ENCODE measurements around the gene GLCE.

Gene GLCE

DNA sequence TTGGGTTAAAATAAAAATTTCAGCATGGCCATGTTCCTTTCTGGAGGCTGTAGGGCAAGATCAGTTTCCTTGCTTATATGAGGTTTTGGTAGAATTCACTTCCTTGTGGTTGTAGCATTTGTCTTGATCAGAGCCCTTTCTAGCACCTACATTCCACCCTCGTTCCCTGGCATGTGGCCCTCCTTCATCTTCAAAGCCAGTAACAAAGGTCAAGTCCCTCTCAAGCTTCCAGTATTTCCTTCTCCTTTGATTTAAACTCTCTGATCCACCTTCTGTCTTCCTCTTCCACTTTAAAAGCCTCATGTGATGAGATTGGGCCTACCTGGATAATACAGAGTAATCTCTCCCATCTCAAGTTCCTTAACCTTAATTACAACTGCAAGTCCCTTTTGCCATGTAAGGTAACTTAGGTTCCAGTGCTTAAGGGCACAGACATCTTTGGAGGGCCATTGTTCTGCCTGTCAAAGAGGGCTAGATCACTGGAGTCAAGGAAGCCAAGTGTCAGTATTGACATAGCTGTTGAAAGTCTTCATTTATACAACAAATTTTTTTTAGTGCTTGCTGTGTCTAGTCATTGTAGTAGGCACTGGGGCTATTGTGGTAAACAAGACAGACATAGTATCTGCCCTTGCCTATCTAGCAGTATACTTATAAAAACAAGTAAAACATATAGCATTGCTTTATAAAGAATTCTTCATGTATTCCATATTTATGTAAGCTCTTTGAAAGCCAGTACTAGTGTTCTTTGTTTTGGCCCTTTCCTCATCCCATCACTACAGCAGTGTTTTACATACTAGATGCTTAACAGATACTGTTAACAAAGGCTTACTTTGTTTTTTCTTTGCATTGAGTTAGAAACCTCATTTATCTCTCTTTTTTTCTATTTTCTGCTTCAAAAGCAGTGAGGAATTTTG is 40.7 kb downstream of the GLCE start:
- DNase-seq (ENCODE audit: low read depth in 2 of 2, low spot score in 1 of 2), result no peak

DNA sequence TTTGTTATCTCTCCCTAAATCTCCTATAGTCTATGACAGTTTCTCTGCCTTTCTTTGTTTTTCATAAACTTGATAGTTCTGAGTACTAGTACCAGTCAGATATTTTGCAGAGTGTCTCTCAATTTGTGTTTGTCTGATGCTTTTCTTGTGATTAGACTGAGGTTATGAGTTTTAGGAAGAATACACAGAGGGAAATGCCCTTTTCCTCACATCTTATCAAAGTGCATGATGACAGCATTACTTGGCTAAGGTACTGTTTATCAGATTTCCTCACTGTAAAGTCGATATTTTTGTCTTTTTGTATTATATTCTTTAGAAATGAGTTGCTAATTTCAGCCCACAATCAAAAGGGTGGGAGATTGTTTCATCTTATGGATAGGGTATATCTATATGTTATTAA is 45.6 kb downstream of the GLCE start:
- no peak for DNase-seq (ENCODE audit: low read depth in 2 of 2, low spot score in 1 of 2)

- DNase-seq (ENCODE audit: low read depth in 2 of 2, low spot score in 1 of 2), result no peak
These were observed 49.2 kb downstream of the GLCE start for GRCh38 chr15:69209661-69210060.

DNA sequence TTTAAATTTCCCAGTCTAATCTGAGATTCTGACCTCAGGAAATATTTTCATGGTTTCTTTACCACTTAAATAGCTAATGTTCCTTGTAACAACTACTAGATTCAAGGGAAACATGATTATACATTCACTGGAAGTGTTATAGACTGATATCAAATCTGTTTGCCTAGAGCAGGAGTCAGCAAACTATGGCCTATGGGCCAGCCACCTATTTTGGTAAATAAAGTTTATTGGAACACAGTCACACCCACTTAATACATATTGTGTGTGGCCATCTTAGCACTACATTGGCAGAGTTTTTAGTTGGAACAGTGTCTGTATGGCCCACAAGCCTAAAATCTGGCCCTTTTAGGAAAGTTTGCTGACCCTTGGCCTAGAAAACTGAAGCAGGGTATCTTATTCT is 50.1 kb downstream of the GLCE start:
- no peak for DNase-seq (ENCODE audit: low read depth in 2 of 2, low spot score in 1 of 2)

GRCh38 chr15:69213786-69214185 is 53.4 kb downstream of the GLCE start:
- no peak for DNase-seq (ENCODE audit: low read depth in 2 of 2, low spot score in 1 of 2)

DNA sequence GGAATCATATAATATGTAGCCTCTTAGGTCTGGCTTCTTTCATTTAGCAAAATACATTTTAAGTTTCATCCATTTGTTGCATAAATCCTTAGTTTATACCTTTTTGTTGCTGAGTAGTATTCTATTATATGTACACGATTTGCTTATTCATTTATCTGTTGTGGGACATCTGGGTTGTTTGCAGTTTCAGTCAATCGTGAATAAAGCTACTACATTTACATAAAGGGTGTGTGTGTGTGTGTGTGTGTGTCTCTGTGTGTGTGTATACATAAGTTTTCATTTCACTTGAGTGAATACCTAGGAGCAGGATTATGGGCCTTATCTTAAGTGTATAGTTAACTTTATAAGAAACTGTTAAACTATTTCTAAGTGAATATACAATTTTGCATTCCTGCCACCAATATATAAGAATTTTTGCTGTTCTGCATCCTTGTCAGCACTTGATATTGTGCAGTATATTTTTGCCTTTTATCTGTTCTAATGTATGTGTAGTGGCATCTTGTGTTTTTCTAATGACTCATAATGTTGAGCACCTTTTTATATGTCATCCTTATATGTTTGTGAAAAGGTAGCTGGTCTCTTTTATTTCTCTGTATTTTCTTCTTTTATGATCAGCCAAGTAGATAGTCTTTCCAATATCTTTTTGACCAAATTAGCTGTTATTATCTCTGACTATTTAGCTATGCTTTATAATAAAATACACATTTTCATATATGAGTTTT is 55.0 kb downstream of the GLCE start:
- DNase-seq (ENCODE audit: low read depth in 2 of 2, low spot score in 1 of 2), result no peak

DNA sequence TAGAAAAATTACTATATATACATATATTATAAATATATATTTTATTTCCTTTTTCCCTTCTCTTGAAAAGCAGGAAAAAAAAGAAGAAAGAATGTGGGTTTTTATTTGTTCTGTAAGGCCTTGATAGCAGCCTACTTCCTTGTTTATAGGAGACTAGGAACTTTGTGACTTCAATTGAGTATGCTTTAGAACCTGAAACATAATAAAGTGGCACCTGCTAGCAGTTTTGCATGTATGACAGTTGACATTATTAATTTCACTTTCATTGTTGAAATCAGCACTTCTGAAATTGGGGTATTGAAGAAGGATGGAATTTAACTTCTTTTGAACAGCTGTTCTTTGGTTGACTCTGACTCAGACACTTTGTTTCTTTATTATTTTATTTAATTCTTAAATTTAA is 56.9 kb downstream of the GLCE start:
- DNase-seq (ENCODE audit: low read depth in 2 of 2, low spot score in 1 of 2), result no peak

DNA sequence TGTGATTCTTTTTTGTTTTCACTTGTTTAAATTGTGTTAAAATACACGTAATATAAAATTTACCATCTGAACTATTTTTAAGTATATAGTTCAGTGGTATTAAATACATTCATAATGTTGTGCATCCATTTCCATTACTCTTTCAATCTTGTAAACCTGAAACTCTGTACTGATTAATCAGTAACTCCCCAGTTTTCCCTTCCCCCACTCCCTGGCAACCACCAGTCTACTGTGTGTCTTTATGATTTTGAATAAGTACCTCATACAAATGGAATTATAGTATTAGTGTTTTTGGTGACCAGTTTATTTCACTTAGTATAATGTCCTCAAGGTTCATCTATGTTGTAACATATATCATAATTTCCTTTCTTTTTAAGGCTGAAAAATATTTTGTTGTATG is 59.3 kb downstream of the GLCE start:
- no peak for DNase-seq (ENCODE audit: low read depth in 2 of 2, low spot score in 1 of 2)

DNA sequence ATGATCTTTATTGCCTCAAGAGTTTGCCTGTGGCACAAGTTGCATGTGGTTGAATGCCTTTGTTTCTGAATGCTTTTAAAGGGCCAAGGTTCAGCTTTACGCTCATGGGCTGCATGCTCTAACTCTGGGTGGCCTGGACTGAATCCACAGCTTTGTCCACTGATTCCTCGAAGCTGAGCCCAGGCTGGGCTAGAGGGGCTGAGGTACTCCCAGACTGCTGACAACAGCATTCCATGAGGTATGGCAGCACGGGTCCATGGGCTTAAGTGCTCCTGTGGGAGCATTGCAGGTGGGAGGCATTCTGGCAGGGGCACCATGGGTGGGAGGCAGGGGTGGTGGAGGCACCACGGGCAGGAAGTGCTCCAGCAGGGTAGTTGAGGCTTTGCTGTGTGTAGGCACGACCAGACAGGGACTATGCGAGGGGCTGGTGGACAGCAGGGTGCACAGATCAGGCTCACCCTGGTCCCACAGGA is 61.6 kb downstream of the GLCE start:
- no peak for DNase-seq (ENCODE audit: low read depth in 2 of 2, low spot score in 1 of 2)

GRCh38 chr15:69223083-69223813 is 62.8 kb downstream of the GLCE start:
- no peak for DNase-seq (ENCODE audit: low read depth in 2 of 2, low spot score in 1 of 2)

DNA sequence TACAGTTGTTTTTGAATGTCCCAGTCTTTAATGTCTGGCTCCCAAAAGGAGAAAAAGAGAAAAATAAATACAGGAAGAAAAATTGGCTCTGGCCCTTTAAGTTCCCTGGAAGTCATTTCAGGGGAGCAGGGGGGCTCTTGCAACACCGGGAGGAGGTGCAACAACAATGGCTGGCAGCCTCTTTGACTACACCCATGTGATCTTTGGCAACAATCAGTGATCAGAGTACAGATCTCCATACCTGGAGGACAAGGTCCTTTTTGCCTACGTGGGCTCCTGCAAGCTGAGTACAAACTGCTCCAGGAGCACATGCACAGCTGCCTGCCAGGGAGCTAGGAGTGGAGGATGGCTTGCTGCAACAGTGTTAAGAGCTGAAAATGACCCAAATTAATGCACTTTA is 63.9 kb downstream of the GLCE start:
- no peak for DNase-seq (ENCODE audit: low read depth in 2 of 2, low spot score in 1 of 2)

DNA sequence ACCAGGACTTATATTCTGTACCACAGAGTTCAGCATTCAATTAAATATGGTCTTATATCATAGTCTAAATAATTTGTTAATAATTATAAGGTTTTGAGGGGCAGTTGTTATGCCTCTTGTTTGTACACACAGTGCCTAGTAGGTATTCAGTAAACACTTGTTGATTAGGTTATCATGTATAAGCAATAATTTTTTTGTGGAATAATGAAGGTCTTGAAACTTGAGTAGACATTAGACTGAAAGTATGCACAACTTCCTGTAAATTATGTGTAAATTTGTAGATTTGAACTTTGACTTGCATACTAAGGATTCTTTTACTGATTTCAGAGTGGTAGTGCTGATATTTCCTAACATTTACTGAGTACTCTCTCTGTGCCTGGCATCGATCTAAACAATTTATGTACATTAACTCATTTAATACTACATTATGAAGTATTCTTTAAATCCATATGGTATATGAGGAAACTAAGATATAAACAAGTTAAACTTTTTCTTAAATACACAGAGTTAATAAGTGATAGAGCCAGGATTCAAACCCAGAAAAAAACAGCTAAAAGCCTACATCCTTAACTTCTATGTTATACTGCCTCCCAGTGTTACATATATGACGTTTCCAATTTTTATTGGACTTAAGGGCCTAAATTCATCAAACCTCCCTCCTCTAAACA is 65.1 kb downstream of the GLCE start:
- DNase-seq (ENCODE audit: low read depth in 2 of 2, low spot score in 1 of 2), result no peak

DNA sequence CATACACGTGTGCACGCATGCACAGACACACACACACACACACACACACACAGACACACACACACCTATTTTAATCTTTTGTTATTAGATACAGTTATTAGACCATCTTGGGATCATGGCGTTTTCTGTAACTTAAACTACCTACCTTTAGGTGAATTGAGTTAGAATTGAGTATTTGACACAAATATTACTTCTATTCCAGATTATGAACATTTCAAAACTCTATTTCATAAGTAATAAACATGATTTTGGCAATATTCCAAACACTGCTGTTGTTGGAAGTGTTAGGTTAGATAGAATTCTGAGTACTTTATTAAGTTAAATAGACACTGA is 65.6 kb downstream of the GLCE start:
- no peak for DNase-seq (ENCODE audit: low read depth in 2 of 2, low spot score in 1 of 2)

DNA sequence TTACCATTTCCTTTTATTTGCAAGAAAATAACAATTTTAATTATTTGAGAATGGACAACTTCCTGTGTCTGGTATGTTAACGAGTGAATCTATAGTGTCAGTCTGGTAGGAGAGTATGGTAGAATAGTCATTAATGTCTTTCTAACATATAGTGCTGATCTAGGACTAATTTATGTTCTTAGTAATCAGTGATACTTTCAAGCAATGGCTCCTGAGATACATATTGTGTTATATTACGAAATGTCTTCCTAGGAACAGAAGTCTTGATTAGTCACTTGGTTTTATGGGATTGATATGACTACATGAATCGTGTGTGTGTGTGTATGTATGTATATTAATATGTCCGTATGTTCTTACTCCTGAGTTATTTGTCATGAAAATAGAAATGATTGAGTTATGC is 71.7 kb downstream of the GLCE start:
- no peak for DNase-seq (ENCODE audit: low read depth in 2 of 2, low spot score in 1 of 2)

DNA sequence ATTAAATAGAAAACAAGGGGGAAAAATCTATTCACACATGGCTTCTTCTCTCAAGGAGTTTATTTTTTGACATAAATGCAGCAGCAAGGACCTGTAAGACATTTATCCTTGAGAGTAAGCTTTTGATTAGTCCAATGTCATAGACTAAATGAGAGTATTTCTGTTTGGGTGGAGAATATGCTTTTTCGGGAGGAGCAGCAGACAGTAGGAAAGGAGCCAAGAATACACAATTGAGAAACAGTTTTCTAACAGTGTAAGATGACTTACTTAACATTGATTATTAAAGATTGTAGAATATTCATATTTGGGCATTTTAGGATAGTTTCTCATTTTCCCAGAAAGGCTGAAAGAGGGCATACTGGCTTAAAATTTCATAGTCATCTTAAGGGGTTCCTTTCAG is 72.3 kb downstream of the GLCE start:
- DNase-seq (ENCODE audit: low read depth in 2 of 2, low spot score in 1 of 2), result no peak

GRCh38 chr15:69234676-69235075 is 74.2 kb downstream of the GLCE start:
- DNase-seq (ENCODE audit: low read depth in 2 of 2, low spot score in 1 of 2), result no peak

GRCh38 chr15:69236505-69236904 is 76.1 kb downstream of the GLCE start:
- no peak for DNase-seq (ENCODE audit: low read depth in 2 of 2, low spot score in 1 of 2)

GRCh38 chr15:69237718-69238117 is 77.3 kb downstream of the GLCE start:
- DNase-seq (ENCODE audit: low read depth in 2 of 2, low spot score in 1 of 2), result no peak

GRCh38 chr15:69244798-69245197 is 84.4 kb downstream of the GLCE start:
- DNase-seq (ENCODE audit: low read depth in 2 of 2, low spot score in 1 of 2), result no peak

DNA sequence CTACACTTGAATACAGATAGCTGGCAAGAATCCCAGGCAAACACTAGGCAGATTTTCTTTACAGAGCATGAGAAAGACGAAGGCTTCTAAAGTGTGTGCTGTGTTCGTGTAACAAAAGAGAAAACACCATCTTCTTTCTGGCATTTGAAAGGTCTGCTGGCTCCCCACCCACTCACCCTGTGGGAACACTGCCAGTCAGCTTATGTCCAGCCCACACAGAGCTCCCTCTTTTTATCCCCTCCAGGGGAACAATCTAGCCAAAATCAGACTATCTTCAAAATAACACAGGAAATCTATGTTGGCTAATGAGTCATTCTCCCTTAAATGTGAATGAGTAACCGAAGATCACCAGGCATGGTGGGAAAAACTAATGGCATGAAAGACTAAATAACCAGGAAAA is 92.7 kb downstream of the GLCE start:
- no peak for DNase-seq (ENCODE audit: low read depth in 2 of 2, low spot score in 1 of 2)

- no peak for DNase-seq (ENCODE audit: low read depth in 2 of 2, low spot score in 1 of 2)
These were observed 105.0 kb downstream of the GLCE start for GRCh38 chr15:69265347-69265955.
